Breast epithelium (tissue), 3 donors: ENCODE measurements around the gene TTC17.

ENCODE experiments used
- POLR2A ChIP-seq: fragments of 450-650 bp; IDR thresholded peaks from one replicate; pipeline ENCODE4 v1.6.1; 2016; ENCODE audit warnings: antibody characterized with exemption, mild to moderate bottlenecking, moderate library complexity
- POLR2AphosphoS5 ChIP-seq, 3 donors: sonication (generic); formaldehyde crosslinking; IDR thresholded peaks; one replicate each; pipeline ENCODE4 v1.6.1; 2017; ENCODE audit warnings: antibody characterized with exemption in 3 of 3
- TF ChIP-seq, protein P1 (sequence below), 3 donors: fragments of 450-650 bp; IDR thresholded peaks; one replicate each; pipeline ENCODE4 v1.5.1; 2016 to 2017; ENCODE audit warnings: antibody characterized with exemption in 3 of 3, mild to moderate bottlenecking in 3 of 3, moderate library complexity in 3 of 3

DNA sequence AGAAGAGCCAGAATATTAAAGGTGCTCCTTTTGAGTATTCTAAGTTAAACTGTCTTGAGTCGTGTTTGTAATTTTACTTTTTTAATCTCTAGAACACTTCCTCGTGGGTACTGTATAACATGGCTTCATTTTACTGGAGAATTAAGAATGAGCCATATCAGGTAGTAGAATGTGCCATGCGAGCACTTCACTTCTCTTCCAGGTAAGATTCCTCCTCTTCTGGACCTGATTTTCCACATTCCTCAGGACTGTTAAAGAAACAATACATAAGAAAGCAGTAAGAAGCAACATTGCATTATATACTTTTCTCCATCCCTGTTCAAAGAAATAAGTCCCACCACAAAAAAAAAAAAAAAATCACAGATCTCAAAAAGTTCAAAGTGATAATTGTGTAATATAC, 37.9 kb downstream of the TTC17 start:
- TF ChIP-seq, protein P1, sequence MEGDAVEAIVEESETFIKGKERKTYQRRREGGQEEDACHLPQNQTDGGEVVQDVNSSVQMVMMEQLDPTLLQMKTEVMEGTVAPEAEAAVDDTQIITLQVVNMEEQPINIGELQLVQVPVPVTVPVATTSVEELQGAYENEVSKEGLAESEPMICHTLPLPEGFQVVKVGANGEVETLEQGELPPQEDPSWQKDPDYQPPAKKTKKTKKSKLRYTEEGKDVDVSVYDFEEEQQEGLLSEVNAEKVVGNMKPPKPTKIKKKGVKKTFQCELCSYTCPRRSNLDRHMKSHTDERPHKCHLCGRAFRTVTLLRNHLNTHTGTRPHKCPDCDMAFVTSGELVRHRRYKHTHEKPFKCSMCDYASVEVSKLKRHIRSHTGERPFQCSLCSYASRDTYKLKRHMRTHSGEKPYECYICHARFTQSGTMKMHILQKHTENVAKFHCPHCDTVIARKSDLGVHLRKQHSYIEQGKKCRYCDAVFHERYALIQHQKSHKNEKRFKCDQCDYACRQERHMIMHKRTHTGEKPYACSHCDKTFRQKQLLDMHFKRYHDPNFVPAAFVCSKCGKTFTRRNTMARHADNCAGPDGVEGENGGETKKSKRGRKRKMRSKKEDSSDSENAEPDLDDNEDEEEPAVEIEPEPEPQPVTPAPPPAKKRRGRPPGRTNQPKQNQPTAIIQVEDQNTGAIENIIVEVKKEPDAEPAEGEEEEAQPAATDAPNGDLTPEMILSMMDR (IDR thresholded peaks at IDR 0.05) = no peak
- no peak for TF ChIP-seq POLR2A
- TF ChIP-seq POLR2AphosphoS5 (IDR thresholded peaks at IDR 0.05) = no peak
